ENCODE results near the gene BCL7C.
"Not testable (repeated sequence)": the region's sequence is repeated elsewhere in the genome, so short reads cannot be mapped to it uniquely, and the experiment has no call there.

The BCL7C gene

GRCh38 chr16:30895627-30896260 is 1.9 kb upstream of the BCL7C start:
- DNase-seq (ENCODE audit: low read depth in 2 of 2) = no peak

- no peak for DNase-seq (ENCODE audit: low read depth in 2 of 2)
These were observed 877 bp upstream of the BCL7C start for GRCh38 chr16:30894540-30895368.

- DNase-seq (ENCODE audit: low read depth in 2 of 2) = no peak
These were observed 497 bp downstream of the BCL7C start for GRCh38 chr16:30893417-30893743.

- no peak for DNase-seq (ENCODE audit: low read depth in 2 of 2)
These were observed 1.0 kb downstream of the BCL7C start for GRCh38 chr16:30892670-30893416.

GRCh38 chr16:30891043-30891823 is 2.6 kb downstream of the BCL7C start:
- not testable (repeated sequence) for DNase-seq (ENCODE audit: low read depth in 2 of 2)

GRCh38 chr16:30889721-30890120 is 4.2 kb downstream of the BCL7C start:
- DNase-seq (ENCODE audit: low read depth in 2 of 2) = no peak

GRCh38 chr16:30888856-30889499 is 4.9 kb downstream of the BCL7C start:
- DNase-seq (ENCODE audit: low read depth in 2 of 2) = no peak

- DNase-seq (ENCODE audit: low read depth in 2 of 2) = no peak
These were observed 6.0 kb downstream of the BCL7C start for GRCh38 chr16:30887927-30888326.

- DNase-seq (ENCODE audit: low read depth in 2 of 2) = no peak
These were observed 7.7 kb downstream of the BCL7C start for GRCh38 chr16:30886145-30886544.

GRCh38 chr16:30885196-30885595 is 8.7 kb downstream of the BCL7C start:
- no peak for DNase-seq (ENCODE audit: low read depth in 2 of 2)

GRCh38 chr16:30884760-30885159 is 9.1 kb downstream of the BCL7C start:
- DNase-seq (ENCODE audit: low read depth in 2 of 2) = no peak

- no peak for DNase-seq (ENCODE audit: low read depth in 2 of 2)
These were observed 11.2 kb downstream of the BCL7C start for GRCh38 chr16:30882429-30883310.

- DNase-seq (ENCODE audit: low read depth in 2 of 2) = no peak
These were observed 17.0 kb downstream of the BCL7C start for GRCh38 chr16:30876867-30877266.

GRCh38 chr16:30875871-30876801 is 17.7 kb downstream of the BCL7C start:
- DNase-seq (ENCODE audit: low read depth in 2 of 2) = no peak

GRCh38 chr16:30874821-30875717 is 18.8 kb downstream of the BCL7C start:
- DNase-seq (ENCODE audit: low read depth in 2 of 2) = peak; percentile 77 to 80

GRCh38 chr16:30874244-30874820 is 19.5 kb downstream of the BCL7C start:
- DNase-seq (ENCODE audit: low read depth in 2 of 2) = no peak

GRCh38 chr16:30870904-30871303 is 23.0 kb downstream of the BCL7C start:
- no peak for DNase-seq (ENCODE audit: low read depth in 2 of 2)

- no peak for DNase-seq (ENCODE audit: low read depth in 2 of 2)
These were observed 26.1 kb downstream of the BCL7C start for GRCh38 chr16:30867747-30868146.
